Bronchial epithelial cell (primary cell): ENCODE measurements around the gene CCNK. TPM values are rescaled to one million over a fixed set of nuclear protein-coding genes. Genes with fewer than 3 reads are reported as not detected.

Experiments used
- DNase-seq: peaks from one replicate; pipeline ENCODE4 v3.0.0-alpha.2; 2010; ENCODE audit warnings: low read depth
- FAIRE-seq: peaks from 2 replicates; lab custom pipeline; 2011; peaks lifted over from hg19 to GRCh38; lab: Jason Lieb, UNC
- H3K27me3 ChIP-seq: 2 replicates; pipeline ENCODE4 v1.5.1; 2011; ENCODE audit warnings: low read length; ENCODE audit not compliant: control insufficient read depth, insufficient read depth
- H3K36me3 ChIP-seq: 2 replicates; pipeline ENCODE4 v1.5.1; 2011; ENCODE audit warnings: low read length; ENCODE audit not compliant: control insufficient read depth, insufficient read depth
- H3K4me3 ChIP-seq: 2 replicates; pipeline ENCODE4 v1.5.1; 2011; ENCODE audit warnings: mild to moderate bottlenecking, low read depth, low read length, control low read depth
- CTCF ChIP-seq: IDR thresholded peaks from 2 replicates; pipeline ENCODE4 v1.5.1; 2011; ENCODE audit warnings: mild to moderate bottlenecking, moderate library complexity, low read length, control low read depth, inconsistent platforms; ENCODE audit not compliant: insufficient read depth, severe bottlenecking
- total RNA-seq: library from RNA; depleted of rRNA; stranded (reverse); fragments of >200 nt; gene quantifications from 2 replicates; pipeline ENCODE4 v1.2.1, GENCODE V29; 2014

CCNK gene
- total RNA-seq, 1 donor from 2014 or later: 18.4 TPM

GRCh38 chr14:99468081-99468480 is 13.1 kb upstream of the CCNK start:
- no peak for TF ChIP-seq CTCF
- DNase-seq: no peak
- H3K36me3 ChIP-seq: peaks cover 5% of the 10 kb centered on the region
- no peak overlapping the region for H3K4me3 ChIP-seq
- no peak for FAIRE-seq
- no peaks in the 10 kb centered on the region for H3K27me3 ChIP-seq

GRCh38 chr14:99468836-99469592 is 12.2 kb upstream of the CCNK start:
- no peak for FAIRE-seq
- DNase-seq: no peak
- no peak for TF ChIP-seq CTCF
- Histone ChIP-seq H3K36me3 (peaks cover 4% of the 10 kb centered on the region), H3K4me3 (no peak overlapping the region), H3K27me3 (no peaks in the 10 kb centered on the region)

- DNase-seq: no peak
- no peak for TF ChIP-seq CTCF
- Histone ChIP-seq H3K36me3 (no peaks in the 10 kb centered on the region), H3K27me3 (no peaks in the 10 kb centered on the region), H3K4me3 (no peak overlapping the region)
- FAIRE-seq: no peak
Measured at GRCh38 chr14:99471731-99472130, 9.5 kb upstream of the CCNK start.

GRCh38 chr14:99472937-99473336 is 8.3 kb upstream of the CCNK start:
- Histone ChIP-seq H3K4me3 (no peak overlapping the region), H3K27me3 (no peaks in the 10 kb centered on the region), H3K36me3 (no peaks in the 10 kb centered on the region)
- TF ChIP-seq CTCF: no peak
- DNase-seq: no peak
- no peak for FAIRE-seq

GRCh38 chr14:99473458-99473857 is 7.8 kb upstream of the CCNK start:
- no peak for FAIRE-seq
- H3K27me3 ChIP-seq: no peaks in the 10 kb centered on the region
- H3K4me3 ChIP-seq: no peak overlapping the region
- no peak for TF ChIP-seq CTCF
- no peak for DNase-seq
- H3K36me3 ChIP-seq: no peaks in the 10 kb centered on the region

- FAIRE-seq: no peak
- no peak overlapping the region for H3K4me3 ChIP-seq
Measured at GRCh38 chr14:99475179-99475578, 6.0 kb upstream of the CCNK start.

More at GRCh38 chr14:99475179-99475578, 6.0 kb upstream of the CCNK start:
- TF ChIP-seq CTCF: no peak
- DNase-seq: peak; percentile 30
- Histone ChIP-seq H3K36me3 (no peaks in the 10 kb centered on the region), H3K27me3 (no peaks in the 10 kb centered on the region)
